Neural cell (in vitro differentiated cells): Measurements from ENCODE around the gene HMGB3. TPM values are rescaled to one million over a fixed set of nuclear protein-coding genes. Genes with fewer than 3 reads are reported as not detected.

Experiments used
- H2AFZ ChIP-seq: fragments of 200-600, 300-800 bp; sonication (generic), shearing (Covaris generic); 2 replicates; pipeline ENCODE4 v1.6.0; 2014; ENCODE audit warnings: low read depth, mild to moderate bottlenecking, antibody characterized with exemption, low read length, moderate library complexity
- H3F3A ChIP-seq: fragments of 200-600 bp; shearing (Covaris generic); 2 replicates; pipeline ENCODE4 v1.6.1; 2016; ENCODE audit warnings: mild to moderate bottlenecking, moderate library complexity, mixed read lengths, antibody characterized with exemption, low read length; ENCODE audit not compliant: insufficient read depth, poor library complexity, severe bottlenecking
- H3K27ac ChIP-seq: fragments of 200-600, 300-800 bp; sonication (generic), shearing (Covaris generic); 2 replicates; pipeline ENCODE4 v1.5.1; 2014; ENCODE audit warnings: mild to moderate bottlenecking, low read length, moderate library complexity
- H3K27me3 ChIP-seq: fragments of 300-800, 200-600 bp; sonication (generic), shearing (Covaris generic); 2 replicates; pipeline ENCODE4 v1.6.0; 2014; ENCODE audit warnings: mild to moderate bottlenecking, low read depth, low read length, moderate library complexity; ENCODE audit not compliant: insufficient read depth
- H3K36me3 ChIP-seq: fragments of 300-800, 200-600 bp; sonication (generic), shearing (Covaris generic); 2 replicates; pipeline ENCODE4 v1.5.1; 2014; ENCODE audit warnings: mild to moderate bottlenecking, antibody characterized with exemption, low read length, moderate library complexity; ENCODE audit not compliant: insufficient read depth
- H3K4me2 ChIP-seq: fragments of 300-800, 200-600 bp; sonication (generic), shearing (Covaris generic); 2 replicates; pipeline ENCODE4 v1.6.0; 2014; ENCODE audit warnings: mild to moderate bottlenecking, low read length
- H3K4me3 ChIP-seq: fragments of 300-800, 200-600 bp; sonication (generic), shearing (Covaris generic); 2 replicates; pipeline ENCODE4 v1.5.1; 2014; ENCODE audit warnings: mild to moderate bottlenecking, low read length, moderate library complexity
- H3K79me2 ChIP-seq: fragments of 200-600 bp; shearing (Covaris generic); replicated peaks from 2 replicates; pipeline ENCODE4 v1.6.0; 2014; ENCODE audit warnings: mild to moderate bottlenecking, low read length, moderate library complexity; ENCODE audit not compliant: insufficient read depth
- H3K9ac ChIP-seq: fragments of 300-800, 200-600 bp; sonication (generic), shearing (Covaris generic); 2 replicates; pipeline ENCODE4 v1.6.1; 2016; ENCODE audit warnings: mild to moderate bottlenecking, low read length, mixed read lengths
- H3K9me2 ChIP-seq: fragments of 200-600 bp; shearing (Covaris generic); 2 replicates; pipeline ENCODE4 v1.6.1; 2016; ENCODE audit warnings: mild to moderate bottlenecking, low read length, mixed read lengths; ENCODE audit not compliant: insufficient read depth
- H3K9me3 ChIP-seq: fragments of 200-600, 300-800 bp; sonication (generic), shearing (Covaris generic); 2 replicates; pipeline ENCODE4 v1.6.1; 2016; ENCODE audit warnings: mild to moderate bottlenecking, mixed run types, low read length, moderate library complexity, mixed read lengths
- H4K20me1 ChIP-seq: fragments of 200-600 bp; shearing (Covaris generic); 2 replicates; pipeline ENCODE4 v1.6.1; 2016; ENCODE audit warnings: mild to moderate bottlenecking, mixed run types; ENCODE audit not compliant: insufficient read depth
- CTCF ChIP-seq: fragments of 450-650 bp; IDR thresholded peaks from 2 replicates; pipeline ENCODE4 v1.5.1; 2014; ENCODE audit warnings: antibody characterized with exemption, mild to moderate bottlenecking, moderate library complexity; ENCODE audit not compliant: poor library complexity, severe bottlenecking
- EP300 ChIP-seq: fragments of 450-650 bp; conservative IDR thresholded peaks from 2 replicates; pipeline ENCODE4 v1.6.1; 2014; ENCODE audit warnings: antibody characterized with exemption, mild to moderate bottlenecking, moderate library complexity; ENCODE audit not compliant: poor library complexity, severe bottlenecking
- EZH2 ChIP-seq: fragments of 200-600, 300-800 bp; shearing (Covaris generic), sonication (generic); IDR thresholded peaks from 2 replicates; pipeline ENCODE4 v1.6.1; 2014; ENCODE audit warnings: antibody characterized with exemption, low read length, borderline replicate concordance, mild to moderate bottlenecking; ENCODE audit not compliant: insufficient read depth, poor library complexity, severe bottlenecking
- MXI1 ChIP-seq: fragments of 450-650 bp; conservative IDR thresholded peaks from 2 replicates; pipeline ENCODE4 v1.6.1; 2014; ENCODE audit warnings: antibody characterized with exemption, mild to moderate bottlenecking; ENCODE audit not compliant: poor library complexity, severe bottlenecking
- POLR2AphosphoS5 ChIP-seq: IDR thresholded peaks from 2 replicates; pipeline ENCODE4 v1.6.1; 2012
- RAD21 ChIP-seq: fragments of 450-650 bp; conservative IDR thresholded peaks from 2 replicates; pipeline ENCODE4 v1.6.1; 2014; ENCODE audit warnings: antibody characterized with exemption, mild to moderate bottlenecking, moderate library complexity
- REST ChIP-seq: IDR thresholded peaks from 2 replicates; pipeline ENCODE4 v1.6.1; 2012; ENCODE audit warnings: borderline replicate concordance
- SMC3 ChIP-seq: fragments of 450-650 bp; conservative IDR thresholded peaks from 2 replicates; pipeline ENCODE4 v1.6.1; 2014; ENCODE audit warnings: antibody characterized with exemption, mild to moderate bottlenecking, moderate library complexity; ENCODE audit not compliant: poor library complexity
- TAF1 ChIP-seq: IDR thresholded peaks from 2 replicates; pipeline ENCODE4 v1.6.1; 2012; ENCODE audit warnings: low read depth
- polyA plus RNA-seq: library from polyadenylated mRNA; depleted of rRNA; stranded (reverse); fragments of >200 nt; gene quantifications from 2 replicates; pipeline ENCODE4 v1.2.3, GENCODE V29; 2014

HMGB3 gene
- polyA plus RNA-seq, 1 donor from 2014 or later, result 249 TPM

GRCh38 chrX:150968862-150969720 lies 14.0 kb upstream of the HMGB3 start:
- H3K4me3 ChIP-seq, result no peak overlapping the region
- no peaks in the 10 kb centered on the region for H4K20me1 ChIP-seq
- no peaks in the 10 kb centered on the region for H3K9me3 ChIP-seq
- H3K27me3 ChIP-seq, result no peaks in the 10 kb centered on the region
- H3K9ac ChIP-seq, result no peak overlapping the region
- no peaks in the 10 kb centered on the region for H3K36me3 ChIP-seq
- no peak overlapping the region for H3K4me2 ChIP-seq
- H3K9me2 ChIP-seq, result no peaks in the 10 kb centered on the region
- TF ChIP-seq POLR2AphosphoS5 (no peak), RAD21 (no peak), SMC3 (no peak), CTCF (no peak), EZH2 (no peak), TAF1 (no peak), MXI1 (no peak), REST (no peak), EP300 (no peak)
- no peaks in the 10 kb centered on the region for H3F3A ChIP-seq
- no peak overlapping the region for H3K27ac ChIP-seq
- no peak overlapping the region for H2AFZ ChIP-seq
- no peaks in the 10 kb centered on the region for H3K79me2 ChIP-seq

- no peak overlapping the region for H3K27ac ChIP-seq
- TF ChIP-seq CTCF, result no peak
- no peak for TF ChIP-seq EP300
- no peak for TF ChIP-seq TAF1
- TF ChIP-seq RAD21, result no peak
- TF ChIP-seq REST, result no peak
- no peak for TF ChIP-seq SMC3
- no peak for TF ChIP-seq MXI1
- no peak for TF ChIP-seq EZH2
- no peak for TF ChIP-seq POLR2AphosphoS5
- H3F3A ChIP-seq, result no peaks in the 10 kb centered on the region
- no peaks in the 10 kb centered on the region for H3K79me2 ChIP-seq
- no peaks in the 10 kb centered on the region for H3K9me3 ChIP-seq
- no peak overlapping the region for H2AFZ ChIP-seq
- H3K27me3 ChIP-seq, result no peaks in the 10 kb centered on the region
- H3K4me3 ChIP-seq, result no peak overlapping the region
- no peaks in the 10 kb centered on the region for H3K36me3 ChIP-seq
- no peak overlapping the region for H3K9ac ChIP-seq
- H3K4me2 ChIP-seq, result no peak overlapping the region
- H4K20me1 ChIP-seq, result no peaks in the 10 kb centered on the region
- H3K9me2 ChIP-seq, result no peaks in the 10 kb centered on the region
Observed at GRCh38 chrX:150972450-150972849, 10.7 kb upstream of the HMGB3 start.
